GM18520 (cell line): ENCODE data around the gene TBC1D21.
"Not testable (repeated sequence)": the region's sequence is repeated elsewhere in the genome, so short reads cannot be mapped to it uniquely, and the experiment has no call there.

Source experiments
- ATAC-seq: cut with Tn5 transposase; IDR thresholded peaks from one replicate; pipeline ENCODE4 v1.9.1; 2021; ENCODE audit not compliant: unreplicated experiment

Gene TBC1D21

DNA sequence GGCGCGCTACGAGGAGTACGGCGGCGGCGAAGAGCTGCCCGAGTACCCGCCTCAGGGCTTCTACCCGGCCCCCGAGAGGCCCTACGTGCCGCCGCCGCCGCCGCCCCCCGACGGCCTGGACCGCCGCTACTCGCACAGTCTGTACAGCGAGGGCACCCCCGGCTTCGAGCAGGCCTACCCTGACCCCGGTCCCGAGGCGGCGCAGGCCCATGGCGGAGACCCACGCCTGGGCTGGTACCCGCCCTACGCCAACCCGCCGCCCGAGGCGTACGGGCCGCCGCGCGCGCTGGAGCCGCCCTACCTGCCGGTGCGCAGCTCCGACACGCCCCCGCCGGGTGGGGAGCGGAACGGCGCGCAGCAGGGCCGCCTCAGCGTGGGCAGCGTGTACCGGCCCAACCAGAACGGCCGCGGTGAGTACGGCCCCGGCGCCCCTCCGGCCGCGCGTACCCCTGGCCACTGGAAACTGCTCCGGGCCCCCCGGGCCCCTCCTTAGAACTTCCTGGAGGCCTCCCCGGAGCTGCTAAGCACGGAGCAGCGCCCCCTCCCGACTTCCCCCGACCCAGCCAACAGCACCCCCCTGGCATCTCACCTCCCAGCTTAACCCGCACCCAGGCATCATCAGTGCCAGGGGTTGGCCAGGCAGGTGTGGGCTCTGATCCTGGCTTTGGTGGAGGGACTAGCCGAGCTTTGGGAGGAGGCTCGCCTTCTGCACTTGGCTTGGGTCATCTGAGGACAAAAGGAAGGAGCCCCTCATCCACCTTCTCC is 54.3 kb downstream of the TBC1D21 start:
- ATAC-seq: no peak

DNA sequence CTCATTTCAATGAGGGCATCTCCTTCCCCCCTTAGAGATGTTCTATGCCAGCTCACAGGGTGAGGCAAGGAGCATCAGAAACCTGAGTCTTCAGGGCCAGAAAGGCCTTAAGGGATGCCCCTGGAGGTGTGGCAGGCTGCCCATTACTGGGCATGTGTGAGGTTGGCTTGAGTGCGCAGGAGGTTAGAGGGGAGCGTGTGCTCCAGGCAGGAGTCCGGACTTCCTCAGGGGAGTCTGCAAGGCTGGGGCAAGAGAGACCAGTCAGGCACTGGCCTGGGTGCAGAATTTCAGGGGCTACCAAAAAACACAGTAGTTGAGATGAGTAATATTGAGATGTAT is 54.8 kb downstream of the TBC1D21 start:
- no peak for ATAC-seq

DNA sequence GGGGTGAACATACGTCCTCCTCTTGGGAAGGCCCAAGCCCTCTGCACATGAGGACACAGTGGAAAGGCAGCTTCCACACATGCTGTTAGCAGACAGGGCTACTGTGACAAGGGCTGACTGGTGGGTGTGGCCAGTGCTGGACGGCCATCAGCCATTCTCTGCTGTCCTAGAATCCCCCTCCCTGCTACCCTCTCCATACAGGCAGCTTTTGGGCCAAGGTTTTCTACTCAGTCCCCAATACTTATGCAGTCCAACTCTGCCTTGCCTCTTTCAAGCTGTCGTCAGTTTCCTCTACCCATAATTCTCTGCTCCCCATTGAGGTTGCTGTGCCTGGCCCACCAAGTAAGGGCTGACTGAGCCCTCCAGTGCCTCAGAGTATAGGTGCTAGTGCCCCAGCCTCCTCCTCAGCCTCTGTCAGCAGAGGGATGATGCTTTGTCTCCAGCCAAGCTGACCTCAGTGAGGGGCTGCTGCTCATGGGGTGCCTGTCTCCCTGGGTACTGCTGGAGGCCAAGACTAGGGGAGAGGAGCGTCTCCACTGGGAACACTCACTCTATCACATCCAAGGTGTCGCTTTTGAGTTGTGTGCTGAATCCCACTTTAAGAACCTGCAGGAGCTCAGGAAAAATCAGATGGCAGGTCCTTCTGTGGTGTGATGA is 55.7 kb downstream of the TBC1D21 start:
- no peak for ATAC-seq

DNA sequence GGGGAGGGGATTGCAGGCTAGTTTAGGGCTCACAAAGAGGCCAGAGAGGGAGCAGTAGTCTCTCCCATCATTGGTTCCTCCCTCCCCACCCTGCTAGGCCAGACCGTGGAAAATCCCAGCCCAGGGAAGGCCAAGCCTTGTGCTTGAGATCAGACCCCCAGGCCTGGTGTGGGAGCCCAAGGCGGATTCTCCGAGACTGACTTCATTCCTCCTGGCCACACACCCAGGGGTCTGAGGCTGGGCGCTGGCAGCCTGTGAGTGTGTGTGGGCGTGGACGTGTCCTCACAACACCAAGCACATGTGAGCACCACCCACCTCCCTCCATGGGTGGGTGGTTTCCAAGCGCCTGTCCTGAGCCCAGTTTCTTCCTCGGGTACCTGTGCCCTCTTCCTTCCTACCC is 57.0 kb downstream of the TBC1D21 start:
- ATAC-seq: no peak

DNA sequence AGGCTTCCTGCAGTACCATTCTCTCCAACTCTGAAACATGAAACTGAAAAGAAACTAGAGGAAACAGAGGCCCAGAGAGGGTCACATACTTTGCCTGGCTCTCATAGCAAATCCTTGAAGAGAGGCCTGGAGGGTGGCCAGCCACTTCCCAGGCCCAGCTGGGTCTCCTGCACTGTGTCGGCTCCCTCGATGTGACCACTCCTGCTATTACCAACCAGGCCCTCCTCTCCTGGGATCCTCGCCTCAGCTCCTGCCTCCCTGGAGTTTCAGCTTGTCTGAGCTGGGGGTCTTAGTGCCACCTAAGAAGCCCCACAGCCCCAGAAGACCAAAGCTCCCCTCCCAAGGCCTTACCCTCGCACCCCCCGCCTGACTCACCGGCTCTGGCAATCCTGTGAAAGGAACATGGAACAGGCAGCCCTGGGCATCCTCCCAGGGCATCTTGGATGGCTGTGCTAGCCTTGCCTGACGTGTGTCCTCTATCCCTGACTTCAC is 57.5 kb downstream of the TBC1D21 start:
- ATAC-seq: no peak

DNA sequence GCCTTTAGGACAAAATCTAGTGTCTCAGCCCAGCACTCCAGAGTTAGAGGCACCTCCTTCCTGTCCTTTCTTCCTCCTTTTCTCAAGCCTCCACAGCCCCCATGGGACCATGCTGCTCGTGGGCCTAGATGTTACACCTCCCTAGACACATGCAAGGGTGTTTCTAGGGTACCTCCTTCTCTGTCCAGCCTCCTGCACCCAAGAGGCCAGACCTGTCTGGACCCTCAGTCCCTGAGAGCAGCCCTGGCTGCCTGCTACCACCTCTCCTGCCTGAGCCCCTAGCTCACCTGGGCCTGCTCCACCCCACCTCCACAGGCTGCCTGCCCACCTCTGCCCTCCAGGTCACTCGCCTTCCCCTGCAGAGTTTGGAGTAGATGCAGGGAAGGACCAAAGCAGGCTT is 58.1 kb downstream of the TBC1D21 start:
- ATAC-seq: no peak

DNA sequence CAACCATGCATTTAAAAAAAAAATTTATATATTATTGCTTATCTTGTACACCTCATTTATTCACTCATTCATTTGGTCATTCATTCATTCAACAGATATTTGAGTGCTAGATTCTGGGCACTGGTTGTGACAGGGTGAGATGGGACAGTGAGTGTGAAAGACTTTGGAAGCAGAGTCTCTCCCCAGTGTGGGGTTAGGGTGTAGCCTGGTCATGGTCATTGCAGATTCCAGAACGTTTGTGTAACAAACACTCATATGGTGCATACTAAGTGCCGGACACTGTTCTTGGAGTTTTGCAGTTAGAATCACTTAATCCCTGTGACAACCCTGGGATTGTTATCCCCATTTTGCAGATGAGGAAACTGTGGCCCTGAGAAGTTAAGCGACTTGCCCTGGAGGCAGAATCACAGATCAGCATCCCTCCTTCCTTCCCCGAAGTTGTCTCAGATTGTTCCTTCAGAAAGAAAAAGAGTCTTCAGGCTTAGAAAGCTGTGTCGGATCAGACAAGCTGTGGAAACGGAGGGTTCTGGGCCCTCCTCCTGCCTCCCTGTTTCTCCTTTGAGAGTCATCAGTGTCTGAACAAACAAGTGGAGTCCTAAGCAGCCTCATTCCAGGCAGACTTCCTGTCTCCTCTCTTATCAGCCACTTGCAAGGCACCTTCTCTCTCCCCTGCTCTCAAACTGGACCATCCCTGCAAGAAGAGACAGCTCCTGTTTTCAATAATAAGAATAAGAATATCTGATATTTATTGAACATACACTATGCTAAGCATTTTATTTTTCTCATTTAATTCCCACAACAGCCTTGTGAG is 59.2 kb downstream of the TBC1D21 start:
- ATAC-seq: no peak

DNA sequence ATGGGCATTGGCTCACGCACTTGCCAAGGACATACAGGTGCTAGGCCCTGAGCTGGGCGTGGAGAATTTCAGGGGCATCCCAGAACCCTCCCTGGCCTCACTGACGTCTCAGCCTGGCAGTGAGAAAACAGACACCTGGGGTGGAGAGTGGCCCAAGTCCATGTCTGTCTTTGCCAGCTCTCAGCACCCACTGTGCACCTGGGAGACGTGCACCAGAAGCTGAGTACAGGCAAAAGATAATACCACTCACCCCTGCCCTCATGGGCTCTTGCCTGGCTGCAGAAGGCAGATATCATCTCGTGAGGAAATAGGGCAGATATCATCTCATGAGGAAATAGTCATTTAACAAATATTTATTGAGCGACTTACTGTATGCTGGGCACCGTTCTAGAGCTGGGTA is 60.9 kb downstream of the TBC1D21 start:
- no peak for ATAC-seq

DNA sequence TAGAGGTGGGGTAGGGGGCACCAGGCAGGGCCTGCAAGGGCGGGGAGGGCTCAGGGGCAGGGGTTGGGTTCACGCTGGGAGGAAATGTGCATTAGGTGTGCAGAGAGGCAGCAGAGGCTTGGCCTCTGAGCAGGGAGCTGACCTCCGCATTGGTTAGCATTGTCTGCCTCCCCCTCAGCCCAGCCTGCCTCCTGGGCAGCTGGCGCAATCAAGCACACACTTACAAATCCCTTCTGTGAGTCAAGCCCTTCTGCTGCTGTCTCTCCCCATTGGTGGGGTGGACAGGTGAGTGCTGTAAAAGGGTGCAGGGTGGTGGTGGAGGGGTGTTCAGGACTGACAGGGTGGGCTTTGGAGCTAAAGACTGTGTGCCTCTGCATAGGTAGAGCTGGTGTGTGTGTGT is 62.2 kb downstream of the TBC1D21 start:
- no peak for ATAC-seq

DNA sequence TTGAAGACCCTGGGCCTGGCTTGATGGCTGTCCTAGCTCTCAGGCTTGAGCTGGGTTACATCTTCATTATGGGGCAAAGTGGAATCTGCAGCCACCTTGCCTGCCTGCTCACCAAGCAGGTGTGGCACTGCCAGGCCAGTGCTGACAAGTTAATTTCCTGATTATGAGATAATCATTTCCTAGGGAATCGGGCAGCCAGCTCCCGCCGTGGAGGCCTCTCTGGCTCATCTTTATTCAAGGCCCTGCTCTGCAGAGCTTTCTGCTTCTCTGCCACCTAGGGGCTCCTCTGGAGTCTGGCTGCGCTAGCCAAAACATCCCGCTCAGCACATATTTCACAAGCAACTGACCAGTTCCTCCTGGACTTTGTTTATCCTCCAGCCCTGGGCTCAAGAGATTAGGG is 62.8 kb downstream of the TBC1D21 start:
- no peak for ATAC-seq

DNA sequence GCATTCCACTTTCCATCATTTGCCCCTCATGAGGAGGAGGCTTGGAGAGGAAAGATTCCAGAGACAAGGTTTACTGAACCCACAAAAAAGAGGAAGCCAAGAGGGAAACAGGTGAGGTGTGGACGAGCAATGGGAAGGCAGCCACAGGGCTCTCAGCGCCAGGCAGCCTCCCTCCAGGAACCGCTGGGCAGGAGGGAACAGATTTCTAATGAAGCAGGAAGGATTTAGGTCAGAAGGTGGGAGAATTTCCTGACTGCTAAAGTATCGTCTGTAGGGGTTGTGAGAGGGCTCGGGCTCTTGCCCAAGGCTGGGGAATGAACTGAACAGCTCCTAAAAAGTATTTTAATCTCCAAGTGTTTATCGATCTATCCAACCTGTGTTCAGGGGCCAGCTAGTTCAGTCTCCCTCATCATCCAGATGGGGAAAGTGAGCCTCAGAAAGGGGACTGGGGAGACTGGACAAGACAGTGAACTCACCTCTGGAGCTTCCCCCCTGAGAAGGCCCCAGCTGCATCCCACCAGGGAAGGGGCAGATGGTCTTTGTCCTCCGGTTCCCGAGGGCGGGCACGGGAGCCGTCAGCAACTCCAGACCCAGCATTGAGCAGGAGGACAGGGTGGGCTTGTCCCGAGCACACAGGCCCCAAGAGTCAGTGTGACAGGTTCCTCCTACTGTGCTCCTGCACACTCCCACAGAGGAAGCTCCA is 63.4 kb downstream of the TBC1D21 start:
- no peak for ATAC-seq

DNA sequence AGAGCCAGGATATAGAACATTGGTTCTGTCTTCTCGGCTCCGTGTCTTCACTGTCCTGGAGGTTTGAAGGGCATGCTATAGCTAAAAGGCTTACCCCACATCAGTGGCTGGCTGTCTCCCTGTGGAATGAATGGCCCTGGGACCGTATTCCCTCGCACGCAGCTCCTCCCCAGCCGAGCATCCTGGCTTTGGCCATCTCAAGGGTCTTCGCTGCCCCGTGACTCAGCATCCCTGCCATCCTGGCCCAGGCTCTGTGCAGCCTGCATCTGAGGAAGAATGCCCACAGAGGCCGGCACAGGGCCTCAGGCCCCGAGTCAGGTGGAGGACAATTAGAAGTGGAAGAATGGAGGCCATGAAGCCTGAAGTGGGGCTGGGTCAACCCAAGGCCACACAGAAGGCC is 63.9 kb downstream of the TBC1D21 start:
- no peak for ATAC-seq

DNA sequence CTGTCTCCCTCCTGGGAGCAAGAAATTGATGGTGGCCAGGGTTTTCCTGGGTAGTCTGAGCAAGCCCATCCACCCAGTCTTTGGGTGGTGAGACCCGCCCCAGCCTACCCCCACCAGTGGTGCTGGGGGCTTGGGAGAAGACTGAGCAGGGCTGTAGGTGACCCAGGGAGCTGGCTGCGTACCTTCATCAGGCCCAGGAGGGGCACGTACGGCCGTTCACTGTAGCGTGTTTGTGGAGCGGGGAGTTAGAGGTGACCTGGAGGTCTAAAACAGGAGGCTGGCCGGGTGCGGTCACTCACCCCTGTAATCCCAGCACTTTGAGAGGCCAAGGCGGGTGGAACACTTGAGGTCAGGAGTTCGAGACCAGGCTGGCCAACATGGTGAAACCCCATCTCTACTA is 64.4 kb downstream of the TBC1D21 start:
- no peak for ATAC-seq

DNA sequence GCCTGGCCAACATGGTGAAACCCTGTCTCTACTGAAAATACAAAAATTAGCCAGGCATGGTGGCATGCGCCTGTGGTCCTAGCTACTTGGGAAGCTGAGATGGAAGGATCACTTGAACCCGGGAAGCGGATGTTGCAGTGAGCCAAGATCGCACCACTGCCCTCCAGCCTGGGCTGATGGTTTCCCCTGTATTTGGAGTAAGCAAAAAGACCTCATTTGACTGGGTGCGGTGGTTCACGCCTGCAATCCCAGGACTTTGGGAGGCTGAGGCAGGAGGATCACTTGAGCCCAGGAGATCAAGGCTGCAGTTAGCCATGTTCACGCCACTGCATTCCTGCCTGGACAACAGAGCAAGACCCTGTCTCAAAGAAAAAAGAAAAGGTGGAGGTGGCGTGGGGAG is 65.2 kb downstream of the TBC1D21 start:
- ATAC-seq: not testable (repeated sequence)
